Sigmoid colon (tissue), 7 donors: ENCODE data around the gene YKT6. TPM values are rescaled to one million over a fixed set of nuclear protein-coding genes. Genes with fewer than 3 reads are reported as not detected.

Experiments used
- DNase-seq: peaks from one replicate; pipeline ENCODE4 v3.0.0-alpha.2; 2019
- H3K27ac ChIP-seq, 4 donors: fragments of 200-600 bp; sonication (generic); one replicate each; pipeline ENCODE4 v1.5.1; 2016 to 2019; ENCODE audit warnings: mild to moderate bottlenecking in 1 of 4
- H3K27me3 ChIP-seq, 3 donors: fragments of 200-600 bp; sonication (generic); one replicate each; pipeline ENCODE4 v1.5.1; 2019; ENCODE audit warnings: mild to moderate bottlenecking in 1 of 3
- H3K36me3 ChIP-seq, 4 donors: fragments of 200-600 bp; sonication (generic); one replicate each; pipeline ENCODE4 v1.5.1; 2016 to 2019
- H3K4me1 ChIP-seq, 4 donors: fragments of 200-600 bp; sonication (generic); one replicate each; pipeline ENCODE4 v1.5.1; 2017 to 2019
- H3K4me3 ChIP-seq, 4 donors: fragments of 200-600 bp; sonication (generic); one replicate each; pipeline ENCODE4 v1.5.1; 2017 to 2019; ENCODE audit warnings: mild to moderate bottlenecking in 2 of 4, moderate library complexity in 1 of 4
- H3K9me3 ChIP-seq, 4 donors: fragments of 200-600 bp in 3 of 4; sonication (generic) in 3 of 4; one replicate each; pipeline versions ENCODE4 v1.5.1 to v1.6.1; 2013 to 2019
- EP300 ChIP-seq, 4 donors: sonication (generic); formaldehyde crosslinking; IDR thresholded peaks; one replicate each; pipeline ENCODE4 v1.6.1; 2017; ENCODE audit warnings: antibody characterized with exemption in 4 of 4
- POLR2A ChIP-seq, 2 donors: fragments of 450-650 bp; IDR thresholded peaks; one replicate each; pipeline ENCODE4 v1.6.1; 2016; ENCODE audit warnings: antibody characterized with exemption in 2 of 2, mild to moderate bottlenecking in 2 of 2, moderate library complexity in 2 of 2
- POLR2AphosphoS5 ChIP-seq, 4 donors: sonication (generic); formaldehyde crosslinking; IDR thresholded peaks; one replicate each; pipeline ENCODE4 v1.6.1; 2017; ENCODE audit warnings: antibody characterized with exemption in 4 of 4
- WGBS, 2 donors: extraction: QIAGEN DNeasy Blood & Tissue Kit; methylation state at CpG; one replicate each; pipeline ENCODE4 v1.1.7; 2013; 5-methylcytosine and 5-hydroxymethylcytosine counted together
- intact Hi-C: fragments of 100-400 bp; cut with DNase I; formaldehyde crosslinking; loops from one replicate; pipeline ENCODE4 v1.15.1; 2023
- polyA plus RNA-seq, 3 donors: library from polyadenylated mRNA; stranded (reverse); fragments of 200-250 nt; gene quantifications; one replicate each; pipeline ENCODE4 v1.2.3, GENCODE V29; 2013
- total RNA-seq, 4 donors: library from RNA; depleted of rRNA; stranded (reverse); fragments of >200 nt; gene quantifications; one replicate each; pipeline ENCODE4 v1.1.0, GENCODE V29; 2016
- TF ChIP-seq, protein P1 (sequence below), 4 experiments: fragments of 450-650 bp in 3 of 4; fragments of 200-600 bp in 1 of 4; IDR thresholded peaks; one replicate each; pipeline ENCODE4 v1.5.1; 2016 to 2019; ENCODE audit warnings: antibody characterized with exemption in 4 of 4, mild to moderate bottlenecking in 3 of 4, moderate library complexity in 2 of 4
- donor health status: healthy with polysubstance abuse.
- donor health status: Bipolar disorder and iron deficiency.
- donor health status: healthy.

The YKT6 gene
- total RNA-seq = 10 to 100 TPM; 39.2 to 50.1 (median 44.5) TPM
- 10 to 100 TPM; 63.1 to 95.5 (median 73.3) TPM for polyA plus RNA-seq

GRCh38 chr7:44200699-44201461 is at the start of gene YKT6:
YKT6 (plus strand) TSS chr7:44200978; CDS start chr7:44201136, 158 bp downstream.
- Histone ChIP-seq H3K4me3 (peak within 1 kb of the TSS; percentile 80 to 99 (median 90)), H3K27ac (peak within 1 kb of the TSS; percentile 78 to 86 (median 80)), H3K36me3 (peaks cover under 1 to 19% (median 10%) of the 10 kb centered on the region in 4 donors), H3K4me1 (peaks cover 0 to 17% (median 14%) of the 10 kb centered on the region in 4 donors), H3K9me3 (no peaks in the 10 kb centered on the region), H3K27me3 (peaks cover 0 to 7% (median 0%) of the 10 kb centered on the region in 3 donors)
- peak; percentile 97 for DNase-seq
- TF ChIP-seq, protein P1, sequence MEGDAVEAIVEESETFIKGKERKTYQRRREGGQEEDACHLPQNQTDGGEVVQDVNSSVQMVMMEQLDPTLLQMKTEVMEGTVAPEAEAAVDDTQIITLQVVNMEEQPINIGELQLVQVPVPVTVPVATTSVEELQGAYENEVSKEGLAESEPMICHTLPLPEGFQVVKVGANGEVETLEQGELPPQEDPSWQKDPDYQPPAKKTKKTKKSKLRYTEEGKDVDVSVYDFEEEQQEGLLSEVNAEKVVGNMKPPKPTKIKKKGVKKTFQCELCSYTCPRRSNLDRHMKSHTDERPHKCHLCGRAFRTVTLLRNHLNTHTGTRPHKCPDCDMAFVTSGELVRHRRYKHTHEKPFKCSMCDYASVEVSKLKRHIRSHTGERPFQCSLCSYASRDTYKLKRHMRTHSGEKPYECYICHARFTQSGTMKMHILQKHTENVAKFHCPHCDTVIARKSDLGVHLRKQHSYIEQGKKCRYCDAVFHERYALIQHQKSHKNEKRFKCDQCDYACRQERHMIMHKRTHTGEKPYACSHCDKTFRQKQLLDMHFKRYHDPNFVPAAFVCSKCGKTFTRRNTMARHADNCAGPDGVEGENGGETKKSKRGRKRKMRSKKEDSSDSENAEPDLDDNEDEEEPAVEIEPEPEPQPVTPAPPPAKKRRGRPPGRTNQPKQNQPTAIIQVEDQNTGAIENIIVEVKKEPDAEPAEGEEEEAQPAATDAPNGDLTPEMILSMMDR (IDR thresholded peaks at IDR 0.05) = peak; percentile 37 to 69 (median 54)
- TF ChIP-seq POLR2A (IDR thresholded peaks at IDR 0.05) (peak; percentile 30 to 63), POLR2AphosphoS5 (IDR thresholded peaks at IDR 0.05) (peak; percentile 70 to 89 (median 84)), EP300 (IDR thresholded peaks at IDR 0.05) (no peak)
- intact Hi-C loops = loop anchor here (5.0 kb wide), 3 partner anchors 79 to 546 kb away; partner anchors contain the start of genes POLD2, POLM and ZMIZ2
- 0 to 1% methylated on average over 58 of the region's 58 CpGs for WGBS, 2 donors

- H3K27me3 ChIP-seq = peaks cover 0 to 1% (median 0%) of the 10 kb centered on the region in 3 donors
- no peak overlapping the region for H3K27ac ChIP-seq
- no peaks in the 10 kb centered on the region for H3K36me3 ChIP-seq
- no peak overlapping the region for H3K4me3 ChIP-seq
- 93 to 95% methylated on average over 9 of the region's 9 CpGs for WGBS, 2 donors
- DNase-seq = no peak
- H3K4me1 ChIP-seq = no peaks in the 10 kb centered on the region
- TF ChIP-seq, protein P1 (IDR thresholded peaks at IDR 0.05) = no peak
- no peak for TF ChIP-seq EP300 (IDR thresholded peaks at IDR 0.05)
- no peak for TF ChIP-seq POLR2AphosphoS5 (IDR thresholded peaks at IDR 0.05)
- TF ChIP-seq POLR2A (IDR thresholded peaks at IDR 0.05) = no peak
- intact Hi-C loops = no loop called here
- no peaks in the 10 kb centered on the region for H3K9me3 ChIP-seq
Measured at GRCh38 chr7:44151956-44152355, 48.8 kb upstream of the YKT6 start.

DNA sequence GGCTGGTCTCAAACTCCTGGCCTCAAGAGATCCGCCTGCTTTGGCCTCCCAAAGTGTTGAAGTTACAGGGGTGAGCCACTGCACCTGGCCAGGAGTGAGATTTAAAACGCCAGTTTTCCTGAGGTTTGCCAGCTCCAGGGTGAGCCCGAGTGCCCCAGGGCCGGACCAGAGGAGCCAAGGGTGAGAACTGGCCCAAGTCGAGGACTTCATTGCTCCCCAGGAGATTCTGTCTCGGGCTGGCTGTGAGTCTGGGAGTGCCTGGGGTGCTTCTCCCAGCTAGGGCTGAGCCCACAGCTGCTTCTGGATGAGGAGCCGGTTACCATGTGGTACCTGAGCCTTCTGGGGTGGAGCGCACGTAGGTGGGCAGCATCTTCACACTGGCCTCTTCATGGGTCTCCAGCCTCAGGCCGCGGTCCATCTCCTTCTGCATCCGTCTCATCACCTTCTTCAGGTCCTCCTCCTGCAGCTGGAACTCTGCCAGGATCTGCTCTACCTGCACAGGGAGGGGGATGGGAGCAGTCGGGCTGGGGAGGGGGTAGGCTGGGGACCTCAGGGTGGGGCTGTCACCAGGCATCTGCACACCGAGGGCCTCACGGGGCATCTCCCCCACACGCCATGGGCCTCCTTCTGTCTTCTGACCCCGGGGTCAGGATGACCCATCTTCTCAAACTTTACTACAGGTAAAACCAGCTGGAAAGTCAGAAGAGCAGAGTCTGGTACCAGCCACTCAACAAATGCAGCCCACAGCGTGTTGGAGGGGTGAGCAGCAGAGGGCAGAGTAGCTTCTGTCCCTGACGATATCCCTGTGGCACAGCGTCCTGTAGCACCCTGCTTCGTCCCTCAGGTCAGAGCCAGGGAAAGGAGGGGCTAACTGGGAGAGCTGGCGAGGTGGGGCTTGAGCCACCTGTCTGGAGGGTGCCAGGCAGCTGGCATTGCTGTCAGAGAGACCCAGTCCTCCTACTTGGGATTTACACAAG is 47.5 kb upstream of the YKT6 start:
- Histone ChIP-seq H3K27me3 (no peaks in the 10 kb centered on the region), H3K4me3 (no peak overlapping the region), H3K27ac (no peak overlapping the region), H3K36me3 (no peaks in the 10 kb centered on the region), H3K4me1 (no peaks in the 10 kb centered on the region), H3K9me3 (no peaks in the 10 kb centered on the region)
- peak; percentile 57 for DNase-seq
- 83 to 84% methylated on average over 22 of the region's 22 CpGs for WGBS, 2 donors
- no peak for TF ChIP-seq EP300 (IDR thresholded peaks at IDR 0.05)
- TF ChIP-seq, protein P1 (IDR thresholded peaks at IDR 0.05) = no peak
- no peak for TF ChIP-seq POLR2AphosphoS5 (IDR thresholded peaks at IDR 0.05)
- no peak for TF ChIP-seq POLR2A (IDR thresholded peaks at IDR 0.05)
- intact Hi-C loops = no loop called here

- peak; percentile 17 for DNase-seq
- WGBS, 2 donors = 91 to 92% methylated on average over 5 of the region's 5 CpGs
- intact Hi-C loops = no loop called here
Measured at GRCh38 chr7:44153948-44154335, 46.8 kb upstream of the YKT6 start.

More at GRCh38 chr7:44153948-44154335, 46.8 kb upstream of the YKT6 start:
- Histone ChIP-seq H3K9me3 (no peaks in the 10 kb centered on the region), H3K27me3 (no peaks in the 10 kb centered on the region), H3K27ac (no peak overlapping the region), H3K4me1 (no peaks in the 10 kb centered on the region), H3K4me3 (no peak overlapping the region), H3K36me3 (no peaks in the 10 kb centered on the region)
- no peak for TF ChIP-seq POLR2AphosphoS5 (IDR thresholded peaks at IDR 0.05)
- TF ChIP-seq POLR2A (IDR thresholded peaks at IDR 0.05) = no peak
- TF ChIP-seq EP300 (IDR thresholded peaks at IDR 0.05) = no peak
- TF ChIP-seq, protein P1 (IDR thresholded peaks at IDR 0.05) = no peak
